Measurements from ENCODE around the gene ATXN10.
A peak's percentile ranks its signal among the peaks of the same experiment; 100 is the strongest.

Gene ATXN10

GRCh38 chr22:45768490-45768889, 96.9 kb downstream of the ATXN10 start:
- DNase-seq: peak; percentile 49 to 85

GRCh38 chr22:45769569-45770210, 98.1 kb downstream of the ATXN10 start:
- DNase-seq: peak; percentile 9 to 51

- no peak for DNase-seq
Observed at GRCh38 chr22:45770506-45770905, 98.9 kb downstream of the ATXN10 start.

GRCh38 chr22:45771057-45771456, 99.4 kb downstream of the ATXN10 start:
- no peak for DNase-seq

- no peak for DNase-seq
Observed at GRCh38 chr22:45771711-45772110, 100.1 kb downstream of the ATXN10 start.

- no peak for DNase-seq
Observed at GRCh38 chr22:45772743-45773142, 101.1 kb downstream of the ATXN10 start.

GRCh38 chr22:45774001-45774670, 102.5 kb downstream of the ATXN10 start:
- no peak for DNase-seq

- DNase-seq: no peak
Observed at GRCh38 chr22:45775062-45775461, 103.4 kb downstream of the ATXN10 start.

GRCh38 chr22:45775569-45776312, 104.1 kb downstream of the ATXN10 start:
- no peak for DNase-seq

GRCh38 chr22:45776313-45776585, 104.6 kb downstream of the ATXN10 start:
- DNase-seq: no peak

- DNase-seq: peak in 1 of 2 experiments; percentile 14
Observed at GRCh38 chr22:45777046-45777851, 105.6 kb downstream of the ATXN10 start.

GRCh38 chr22:45777852-45778375, 106.3 kb downstream of the ATXN10 start:
- no peak for DNase-seq

- no peak for DNase-seq
Observed at GRCh38 chr22:45781459-45781858, 109.8 kb downstream of the ATXN10 start.

GRCh38 chr22:45781966-45782365, 110.3 kb downstream of the ATXN10 start:
- DNase-seq: no peak

- DNase-seq: no peak
Observed at GRCh38 chr22:45783021-45783420, 111.4 kb downstream of the ATXN10 start.

GRCh38 chr22:45783690-45784089, 112.1 kb downstream of the ATXN10 start:
- DNase-seq: no peak

GRCh38 chr22:45784357-45785277, 113.0 kb downstream of the ATXN10 start:
- DNase-seq: no peak

GRCh38 chr22:45785458-45785857, 113.8 kb downstream of the ATXN10 start:
- no peak for DNase-seq

- no peak for DNase-seq
Observed at GRCh38 chr22:45786726-45787125, 115.1 kb downstream of the ATXN10 start.

- DNase-seq: no peak
Observed at GRCh38 chr22:45787759-45788158, 116.1 kb downstream of the ATXN10 start.

GRCh38 chr22:45788522-45788921, 116.9 kb downstream of the ATXN10 start:
- no peak for DNase-seq

- no peak for DNase-seq
Observed at GRCh38 chr22:45790401-45790800, 118.8 kb downstream of the ATXN10 start.
